Stromal cell of bone marrow (primary cell): ENCODE data around the gene RAB3IL1.
A peak's percentile ranks its signal among the peaks of the same experiment; 100 is the strongest.
"Not testable (repeated sequence)": the region's sequence is repeated elsewhere in the genome, so short reads cannot be mapped to it uniquely, and the experiment has no call there.

ENCODE experiments used
- DNase-seq: peaks from one replicate; pipeline ENCODE4 v3.0.0-alpha.2; 2012; ENCODE audit warnings: low read depth

RAB3IL1 gene

DNA sequence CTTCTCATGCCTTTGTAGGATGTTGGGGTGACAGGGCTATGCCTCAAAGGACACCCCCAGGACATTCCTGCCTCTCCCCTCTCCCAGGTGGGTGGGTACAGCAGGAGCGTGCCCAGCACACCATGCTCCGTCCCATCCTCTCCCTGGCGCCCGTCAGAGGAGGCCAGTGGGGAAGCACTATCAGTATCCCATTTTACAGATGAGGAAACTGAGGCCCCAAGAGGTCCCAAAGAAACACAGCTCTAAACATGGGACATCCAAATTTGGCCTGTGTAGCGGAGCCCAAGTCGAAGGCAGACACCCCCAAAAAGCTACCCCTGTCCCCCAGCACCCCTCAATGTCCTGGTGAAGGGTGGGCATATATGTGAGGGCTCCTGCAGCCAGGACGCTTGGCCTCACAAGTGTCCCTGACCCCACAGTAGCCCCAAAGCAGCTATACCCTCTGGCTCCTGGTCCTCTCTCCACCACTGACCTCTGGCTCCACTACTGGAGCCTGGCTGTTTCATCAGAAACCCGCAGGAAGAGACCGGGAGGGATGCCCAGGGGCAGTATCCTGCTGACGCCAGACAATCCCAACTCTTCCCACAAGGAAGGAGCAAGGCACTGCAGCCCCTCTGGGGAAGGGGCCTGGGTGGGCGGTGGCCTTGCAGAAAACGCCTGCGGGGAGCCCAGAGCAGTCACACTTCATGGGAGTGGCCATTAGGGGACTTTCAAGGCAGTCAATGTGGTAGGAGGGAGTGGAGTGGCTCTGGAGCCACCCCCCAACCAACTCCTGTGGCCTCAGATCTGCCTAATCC, 31.4 kb downstream of the RAB3IL1 start:
- no peak for DNase-seq

DNA sequence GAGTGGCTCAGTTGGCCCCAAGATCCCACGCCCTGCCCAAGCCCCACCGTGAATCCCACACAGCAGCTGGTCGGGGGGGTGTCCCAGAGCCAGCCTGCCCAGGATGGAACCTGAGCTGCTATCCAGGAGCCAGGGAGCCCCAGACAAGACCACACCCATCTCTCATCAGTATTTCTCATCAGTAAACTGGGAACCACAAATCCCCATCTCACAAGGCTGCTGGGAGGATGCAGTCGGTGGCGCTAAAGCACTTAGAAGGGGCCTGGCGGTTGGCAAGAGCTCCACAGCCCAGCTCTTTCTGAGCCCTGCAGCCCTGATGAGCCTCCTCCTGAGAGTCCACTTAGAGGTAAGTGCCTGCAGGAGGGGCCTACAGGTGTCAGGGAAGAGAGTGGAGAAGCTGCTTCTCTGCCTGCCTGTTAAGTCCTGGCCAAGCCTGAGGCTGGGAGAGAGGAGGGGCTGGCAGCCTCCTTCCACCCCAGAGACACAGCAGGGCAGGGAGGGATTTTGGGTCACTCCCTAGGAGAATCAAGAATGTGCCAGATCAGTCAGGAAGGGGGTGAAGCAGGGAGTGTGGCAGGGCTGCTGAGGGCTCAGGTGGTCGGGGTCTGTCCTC, 32.1 kb downstream of the RAB3IL1 start:
- no peak for DNase-seq

DNA sequence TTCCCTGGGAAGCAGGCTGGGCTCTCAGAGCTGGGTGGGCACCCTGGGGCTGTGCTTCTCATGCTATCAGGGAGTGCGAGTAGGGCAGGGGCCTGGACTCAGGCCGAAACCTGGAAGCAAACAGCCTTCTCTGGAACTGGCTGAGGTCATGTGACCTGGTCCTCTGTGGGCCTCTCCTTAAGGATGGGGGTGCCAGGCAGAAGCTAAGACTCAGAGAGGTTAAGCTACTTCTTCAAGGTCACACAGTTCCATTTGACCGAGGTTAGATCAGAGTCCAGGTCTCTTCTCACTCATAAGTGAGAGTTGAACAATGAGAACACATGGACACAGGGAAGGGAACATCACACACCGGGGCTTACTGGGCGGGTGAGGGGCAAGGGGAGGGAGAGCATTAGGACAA, 33.4 kb downstream of the RAB3IL1 start:
- no peak for DNase-seq

DNA sequence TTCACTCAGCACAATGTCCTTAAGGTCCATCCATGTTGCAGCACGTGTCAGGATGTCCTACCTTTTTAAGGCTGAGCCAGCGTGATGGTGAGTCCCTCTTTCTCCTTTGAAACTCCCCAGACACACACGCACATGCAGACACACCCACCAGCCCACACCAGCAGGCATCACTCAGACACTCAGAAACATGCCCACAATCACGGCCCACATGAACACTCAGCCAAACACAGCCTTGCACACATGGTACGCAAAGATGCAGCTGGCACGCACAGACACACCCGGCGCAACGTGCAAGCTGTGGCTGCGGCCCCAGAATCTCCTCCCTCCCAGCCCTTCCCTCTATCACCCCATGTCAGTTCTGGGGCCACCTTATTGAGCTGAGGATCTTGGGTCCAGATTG, 34.0 kb downstream of the RAB3IL1 start:
- no peak for DNase-seq

DNA sequence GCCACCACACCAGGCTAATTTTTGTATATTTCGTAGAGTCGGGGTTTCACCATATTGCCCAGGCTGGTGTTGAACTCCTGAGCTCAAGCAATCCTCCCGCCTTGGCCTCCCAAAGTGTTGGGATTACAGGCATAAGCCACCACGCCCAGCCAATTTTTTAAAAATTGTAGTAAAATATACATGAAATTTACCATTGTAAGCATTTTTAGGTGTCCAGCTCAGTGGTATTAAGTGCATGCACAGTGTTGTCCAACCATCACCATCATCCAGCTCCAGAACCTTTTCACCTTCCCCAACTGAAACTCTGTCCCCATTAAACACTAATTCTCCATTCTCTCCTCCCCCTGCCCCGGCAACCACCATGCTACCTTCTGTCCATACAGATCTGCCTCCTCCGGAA, 34.5 kb downstream of the RAB3IL1 start:
- DNase-seq: no peak

DNA sequence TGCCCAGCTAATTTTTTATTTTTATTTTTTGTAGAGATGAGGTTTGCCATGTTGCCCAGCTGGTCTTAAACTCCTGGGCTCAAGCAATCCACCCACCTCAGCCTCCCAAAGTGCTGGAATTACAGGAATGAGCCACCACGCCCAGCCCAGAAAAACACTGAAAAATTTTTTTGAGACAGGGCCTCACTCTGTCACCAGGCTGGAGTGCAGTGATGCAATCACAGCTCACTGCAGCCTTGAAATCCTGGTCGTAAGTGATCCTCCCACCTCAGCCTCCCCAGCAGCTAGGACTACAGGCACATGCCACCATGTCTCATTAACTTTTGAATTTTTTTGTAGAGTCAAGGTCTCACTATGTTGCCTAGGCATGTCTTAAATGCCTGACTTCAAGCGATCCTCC, 35.1 kb downstream of the RAB3IL1 start:
- DNase-seq: not testable (repeated sequence)

DNA sequence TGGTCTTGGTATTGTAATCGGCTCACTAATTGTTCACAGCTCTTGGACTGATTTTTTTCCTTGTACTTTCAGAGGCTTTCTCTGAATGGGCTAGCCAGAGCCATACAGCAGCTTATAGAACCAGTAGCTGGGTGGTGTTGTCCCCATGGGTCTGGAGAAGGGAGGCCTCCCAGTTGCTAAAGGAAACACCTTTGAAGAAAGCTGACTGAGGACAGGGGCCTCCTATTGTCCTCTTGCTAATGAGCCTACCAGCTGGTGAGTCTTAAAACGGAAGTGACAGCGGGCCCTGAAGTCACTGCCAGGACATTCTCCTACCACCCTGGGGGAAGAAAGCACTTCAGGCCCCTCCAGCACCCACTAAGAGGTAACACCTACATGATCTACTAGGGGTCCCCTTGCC, 36.0 kb downstream of the RAB3IL1 start:
- no peak for DNase-seq

DNA sequence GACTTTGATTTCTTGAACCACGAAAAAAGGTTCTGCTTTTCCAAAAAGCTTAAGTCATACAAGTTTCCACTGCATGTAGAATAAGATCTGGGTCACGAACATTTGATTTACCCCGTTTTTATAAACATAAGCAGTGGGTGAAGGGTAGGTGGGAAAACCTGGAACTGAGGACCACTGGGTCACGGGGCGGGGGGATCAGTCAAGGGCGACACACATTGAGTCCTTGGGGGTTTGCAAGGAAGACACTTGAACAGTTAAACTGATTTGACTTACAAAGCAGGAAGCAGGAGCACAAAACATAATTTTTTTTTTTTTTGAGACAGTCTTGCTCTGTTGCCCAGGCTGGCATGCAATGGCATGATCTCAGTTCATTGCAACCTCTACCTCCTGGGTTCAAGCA, 36.9 kb downstream of the RAB3IL1 start:
- DNase-seq: no peak

DNA sequence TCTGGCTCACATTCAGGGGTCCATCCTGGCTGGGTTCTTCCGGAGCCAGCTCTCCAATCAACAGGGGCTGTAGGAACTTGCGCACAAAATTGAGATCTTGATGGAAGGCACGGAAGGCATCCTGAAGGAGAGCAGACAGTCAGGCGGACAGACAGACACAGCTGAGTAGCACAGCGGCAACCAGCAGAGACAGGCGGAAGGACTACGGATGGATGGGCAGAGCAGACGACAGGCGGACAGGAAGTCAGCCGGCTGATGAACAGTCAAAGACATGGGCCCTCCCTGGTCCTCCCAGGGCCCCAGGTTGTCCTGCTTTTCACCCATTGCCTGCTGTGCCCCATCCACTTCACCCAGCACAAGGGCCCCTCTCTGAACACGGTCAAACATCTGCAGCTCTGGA, 37.3 kb downstream of the RAB3IL1 start:
- no peak for DNase-seq

DNA sequence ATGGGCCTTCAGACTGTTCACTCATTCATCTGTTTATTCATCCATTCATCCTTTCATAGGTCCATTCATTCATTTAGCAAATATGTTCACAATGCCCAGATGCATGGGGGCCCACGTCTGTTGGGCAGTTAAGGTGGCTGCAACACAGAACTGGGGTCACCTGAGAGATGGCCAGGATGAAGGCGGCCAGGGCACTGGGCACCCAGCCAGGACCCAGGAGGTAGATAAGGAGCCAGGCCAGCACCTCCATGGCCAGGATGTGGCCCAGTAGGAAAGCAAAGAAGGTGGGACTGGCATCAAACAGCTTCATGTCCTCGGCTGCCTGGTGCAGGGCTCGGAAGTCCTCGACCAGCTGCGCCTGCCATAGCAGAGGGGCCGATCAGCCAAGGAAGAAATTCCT, 38.2 kb downstream of the RAB3IL1 start:
- no peak for DNase-seq

DNA sequence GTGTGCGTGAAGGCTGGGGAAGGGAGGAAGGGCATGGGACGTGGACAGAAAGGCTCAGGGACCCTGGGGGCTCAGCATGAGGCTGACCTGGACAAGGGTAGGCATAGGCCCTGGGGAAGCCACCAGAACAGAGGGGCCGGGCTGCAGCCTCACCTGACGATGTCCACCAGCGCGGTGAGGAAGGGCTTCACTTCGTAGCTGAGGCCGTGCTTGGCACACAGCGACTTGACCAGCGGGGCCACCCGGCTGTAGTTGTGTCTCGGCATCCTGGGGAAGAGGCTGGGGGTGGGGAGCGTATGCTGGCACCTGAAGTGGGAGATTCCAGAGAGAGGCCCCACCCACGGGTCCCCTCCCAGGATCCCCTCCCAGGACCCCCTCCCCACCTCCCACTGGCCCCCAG, 41.7 kb downstream of the RAB3IL1 start:
- DNase-seq: no peak

DNA sequence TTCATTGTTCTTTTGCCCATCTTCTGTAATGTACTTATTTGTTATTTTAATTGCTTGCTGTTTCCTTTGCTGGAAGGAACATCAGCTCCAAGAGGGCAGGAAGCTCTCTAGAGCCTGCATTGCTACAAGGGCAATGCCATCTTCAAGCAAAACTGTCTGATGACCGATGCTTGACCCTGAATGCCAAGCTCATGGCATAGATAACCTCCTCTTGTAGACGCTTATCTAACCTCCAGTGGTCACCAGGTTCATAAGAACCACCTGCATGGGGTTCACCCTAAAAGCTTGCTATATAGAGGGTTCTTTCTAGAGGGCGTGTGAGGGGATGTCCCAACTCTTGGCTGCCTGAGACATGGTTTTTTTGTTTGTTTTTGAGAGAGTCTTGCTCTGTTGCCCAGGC, 42.5 kb downstream of the RAB3IL1 start:
- no peak for DNase-seq

DNA sequence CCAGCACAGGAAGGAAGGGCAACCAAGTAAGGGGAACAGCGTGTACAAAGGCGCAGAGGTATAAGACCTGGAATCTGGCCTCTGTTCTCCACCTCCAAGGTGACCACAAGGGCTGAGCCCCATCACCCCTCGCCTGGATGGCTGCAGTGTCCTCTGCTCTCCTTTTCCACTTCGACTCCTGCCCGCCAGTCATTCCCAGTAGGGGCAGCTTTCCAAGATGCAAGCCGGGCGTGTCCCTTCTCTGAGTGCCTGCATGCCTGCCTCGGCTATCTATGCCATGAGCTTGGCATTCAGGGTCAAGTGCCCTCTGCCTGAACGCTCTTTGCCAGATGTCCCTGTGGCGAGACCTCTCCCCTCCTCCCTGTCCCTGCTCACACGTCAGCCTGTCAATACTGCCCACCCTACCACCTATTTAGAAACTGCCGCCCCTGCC, 43.0 kb downstream of the RAB3IL1 start:
- no peak for DNase-seq

DNA sequence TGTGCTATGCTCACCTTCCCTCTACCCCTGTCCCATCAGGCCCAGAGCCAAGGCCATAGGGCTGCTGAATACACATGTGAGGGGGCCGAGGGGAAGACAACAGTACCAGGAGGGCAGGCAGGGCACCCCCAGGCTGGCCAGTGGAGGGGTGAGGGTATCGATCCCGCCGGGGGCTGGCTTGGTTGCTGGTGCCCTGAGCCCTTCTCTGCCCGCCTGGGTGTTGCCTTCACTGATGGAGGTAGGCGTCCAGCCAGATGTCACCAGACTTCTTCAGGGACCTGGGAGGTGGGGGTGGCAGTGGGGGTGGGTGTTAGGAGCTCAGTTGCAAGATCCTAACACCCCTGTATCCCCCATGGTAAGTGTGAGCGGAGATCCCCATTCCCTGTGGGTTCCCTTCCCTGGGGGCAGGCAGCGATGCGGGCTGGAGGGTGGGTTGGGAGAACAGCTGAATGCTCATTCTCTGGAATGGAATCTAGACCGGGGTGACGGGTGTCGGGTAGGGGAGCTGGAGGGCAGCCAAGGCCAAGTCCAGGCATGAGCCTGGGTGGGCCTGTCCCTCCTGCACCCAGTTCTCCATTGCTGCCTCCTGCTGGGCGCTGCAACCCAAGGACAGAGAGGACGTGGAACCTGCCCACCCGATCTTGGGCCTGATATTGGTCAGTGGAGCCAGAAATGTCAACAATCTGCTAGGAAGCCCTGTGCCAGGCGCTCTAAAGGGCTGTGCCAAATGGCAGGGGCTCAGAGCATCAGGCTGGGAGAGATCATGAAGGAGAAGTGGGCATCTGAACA, 43.6 kb downstream of the RAB3IL1 start:
- DNase-seq: no peak

DNA sequence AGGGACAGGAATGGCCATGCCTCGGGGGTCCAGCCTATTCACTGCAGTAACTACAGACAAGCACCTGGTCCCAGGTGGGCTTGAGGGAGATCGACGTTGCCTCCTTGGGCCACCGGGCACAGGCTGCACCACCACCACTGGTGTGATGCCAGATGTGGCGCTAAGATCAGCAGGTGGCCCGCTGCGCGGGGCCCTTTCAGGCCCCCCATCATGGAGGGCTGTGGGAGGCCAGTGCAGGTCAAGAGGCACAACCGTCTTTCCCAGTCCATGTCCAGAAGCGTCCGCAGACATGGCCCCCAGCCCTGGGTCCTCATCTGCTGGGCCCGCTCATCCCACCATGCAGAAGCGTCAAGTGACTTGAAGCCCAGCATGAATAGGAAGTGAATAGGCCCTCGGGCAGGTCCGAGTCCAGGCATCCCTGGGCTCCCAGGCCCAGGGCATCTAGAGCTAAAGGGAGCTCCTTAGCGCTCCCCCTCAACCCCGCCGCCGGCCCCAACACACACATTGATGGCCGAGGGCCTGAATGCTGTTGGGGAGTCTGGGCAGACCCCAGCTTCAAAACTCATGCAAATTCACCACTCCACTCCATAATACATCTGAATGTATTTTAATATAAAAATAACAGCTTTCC, 44.3 kb downstream of the RAB3IL1 start:
- DNase-seq: no peak

DNA sequence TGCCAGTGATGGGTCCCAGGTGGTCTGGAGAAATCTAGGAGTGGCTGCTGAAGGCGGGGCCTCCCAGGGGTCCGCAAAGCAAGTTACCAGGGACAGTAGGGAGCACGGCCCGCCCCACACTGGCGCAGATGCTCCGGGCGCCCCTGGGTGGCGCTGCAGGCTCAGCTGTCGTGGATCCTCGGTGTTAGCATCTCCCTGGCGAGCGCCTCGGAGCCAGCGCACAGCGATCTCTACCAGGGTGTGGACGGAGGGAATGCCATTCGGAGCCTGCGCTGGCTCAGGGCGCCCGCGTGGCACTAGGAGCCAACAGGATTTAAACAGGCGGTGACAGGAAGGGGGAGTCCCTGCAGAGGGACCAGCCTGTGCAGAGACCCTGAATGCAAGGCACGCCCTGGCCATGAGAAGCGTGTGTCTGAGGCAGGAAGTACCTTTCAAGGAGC, 46.2 kb downstream of the RAB3IL1 start:
- peak; percentile 48 for DNase-seq

DNA sequence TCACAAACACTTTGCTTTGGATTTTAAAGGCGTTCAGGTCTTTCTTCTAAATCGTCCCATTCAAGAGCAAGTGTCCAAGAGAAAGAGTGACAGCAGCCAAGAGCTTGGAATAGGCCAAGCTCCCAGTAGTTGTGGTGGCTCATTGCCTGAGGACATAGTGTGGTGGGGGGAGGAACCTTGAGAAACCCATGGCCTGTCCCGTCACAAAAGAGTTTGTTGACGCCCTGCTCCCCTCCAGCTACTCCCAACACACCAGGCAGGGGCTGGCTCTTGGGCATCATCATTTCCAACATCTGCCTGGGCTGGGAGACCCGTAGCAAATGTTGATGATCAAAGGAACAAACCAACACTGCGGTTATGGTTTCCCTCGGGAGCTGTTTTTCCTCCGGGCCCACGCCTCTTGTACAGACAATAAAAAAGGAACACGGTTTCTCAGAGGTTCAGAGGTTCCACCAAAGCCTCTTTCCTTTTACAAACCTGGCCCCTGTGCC, 46.8 kb downstream of the RAB3IL1 start:
- DNase-seq: peak; percentile 16

DNA sequence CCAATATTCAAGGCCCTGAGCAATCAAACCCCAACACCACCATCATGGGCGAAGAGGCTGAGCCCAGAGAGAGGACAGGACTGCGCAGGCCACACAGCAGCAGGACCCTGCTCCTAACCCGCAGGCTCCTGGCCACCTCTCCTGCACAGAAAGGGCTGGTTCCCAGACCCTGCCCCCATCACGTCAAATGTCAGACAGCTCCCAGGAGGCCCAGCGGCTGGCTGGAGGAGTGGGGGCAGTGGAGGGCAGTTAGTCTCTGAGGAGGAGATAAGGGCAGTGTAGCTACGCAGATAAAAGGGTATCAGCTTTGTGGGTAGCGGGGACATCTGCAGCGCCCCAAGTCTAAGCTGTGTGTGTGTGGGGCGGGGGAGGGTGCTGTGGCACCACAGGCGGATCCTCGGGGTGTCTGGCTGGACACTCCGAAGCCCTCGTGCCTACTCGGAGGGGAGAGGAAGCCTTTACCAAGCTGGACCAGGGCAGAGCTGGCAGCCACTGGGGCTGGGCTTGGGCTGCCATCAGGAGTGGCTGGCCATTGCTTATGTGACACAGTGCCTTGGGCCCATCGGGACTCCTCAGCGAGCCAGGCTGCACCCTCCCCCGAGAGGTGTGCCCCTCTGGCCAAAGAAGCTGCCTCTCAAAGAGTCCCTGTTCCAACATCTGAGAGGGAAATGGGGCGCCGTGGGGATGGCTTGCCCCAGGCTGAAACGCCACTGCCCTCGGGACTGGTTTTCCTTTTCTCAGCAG, 47.5 kb downstream of the RAB3IL1 start:
- no peak for DNase-seq

DNA sequence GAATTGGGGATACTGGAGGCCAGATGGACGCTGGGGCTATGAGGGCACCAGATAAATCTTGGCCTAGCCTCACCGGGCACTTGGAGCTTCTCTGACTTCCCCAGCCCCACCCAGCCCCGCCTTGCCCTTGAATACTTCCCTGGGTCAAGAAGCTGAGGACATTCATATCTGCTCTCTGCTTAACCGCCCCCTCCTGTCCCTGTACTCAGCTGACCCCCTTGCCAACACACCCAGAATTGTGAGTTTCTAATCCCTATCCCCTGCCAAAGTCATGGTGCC, 48.0 kb downstream of the RAB3IL1 start:
- no peak for DNase-seq

DNA sequence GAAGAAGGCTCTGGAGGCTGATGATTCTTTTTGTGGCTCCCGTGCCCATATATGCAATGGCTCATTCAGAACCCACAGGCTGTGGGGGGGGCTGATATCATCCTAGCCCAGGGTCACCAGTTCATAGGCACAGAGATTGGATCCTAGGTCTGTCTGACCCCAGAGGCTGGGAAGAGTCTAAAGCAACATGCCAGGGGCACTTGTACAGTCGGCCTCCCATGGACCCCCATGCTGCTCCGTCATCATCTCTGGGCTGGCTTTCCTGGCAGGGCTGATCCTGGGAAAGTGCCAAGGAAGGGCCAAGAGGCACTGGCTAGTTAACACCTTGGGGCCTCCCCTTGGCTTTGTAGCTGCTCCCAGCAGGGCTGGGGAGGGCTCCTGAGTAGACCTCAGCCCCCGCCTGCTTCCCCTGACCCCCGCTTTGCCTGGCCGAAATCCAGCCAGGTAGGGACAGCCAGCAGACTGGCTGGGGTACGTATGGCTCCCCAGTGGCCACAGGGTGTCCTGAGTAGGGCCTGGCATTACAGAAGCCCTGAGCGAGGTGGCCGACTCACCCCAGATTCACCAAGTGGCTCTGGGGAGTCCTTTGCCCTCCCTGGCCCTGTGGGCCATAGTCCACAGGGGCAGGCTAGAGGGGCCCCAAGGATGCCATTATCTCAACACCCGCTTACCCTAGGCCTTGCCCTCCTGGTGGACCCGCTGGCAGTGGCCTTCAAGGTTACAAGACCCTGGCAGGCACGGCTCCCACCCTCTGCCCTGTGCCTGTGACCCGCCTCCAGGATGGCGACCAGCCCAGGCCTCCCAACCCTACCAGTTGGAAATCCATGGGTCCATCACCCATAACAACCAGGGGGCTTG, 48.6 kb downstream of the RAB3IL1 start:
- no peak for DNase-seq

DNA sequence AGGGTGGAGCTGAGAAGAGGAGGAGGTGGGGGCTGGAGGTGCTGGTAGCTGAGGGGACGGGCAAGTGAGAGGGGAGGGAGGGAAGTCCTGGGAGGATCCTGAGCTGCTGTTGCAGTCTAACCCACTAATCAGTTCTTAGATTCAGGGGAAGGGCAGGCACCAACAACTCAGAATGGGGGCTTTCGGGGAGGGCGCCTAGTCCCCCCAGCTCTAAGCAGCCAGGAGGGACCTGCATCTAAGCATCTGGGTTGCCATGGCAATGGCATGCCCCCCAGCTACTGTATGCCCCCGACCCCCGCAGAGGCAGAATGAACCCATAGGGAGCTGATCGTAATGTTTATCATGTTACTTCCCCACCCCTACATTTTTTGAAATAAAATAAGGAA, 50.4 kb downstream of the RAB3IL1 start:
- DNase-seq: no peak
